Measurements from ENCODE around the gene AMN1. TPM values are rescaled to one million over a fixed set of nuclear protein-coding genes. Genes with fewer than 3 reads are reported as not detected.
A peak's percentile ranks its signal among the peaks of the same experiment; 100 is the strongest.

AMN1 gene
- total and polyA plus RNA-seq, 5 donors from 2014 or later = 11.2 to 15.3 (median 14.1) TPM

- peak; percentile 100 for ATAC-seq (ENCODE audit: low read depth in 2 of 2)
These were observed 69.5 kb downstream of the AMN1 start, which contains the start of gene ETFBKMT for GRCh38 chr12:31659087-31659942. ETFBKMT (plus strand) TSS chr12:31659688; CDS start chr12:31661954, 2,266 bp downstream.

DNA sequence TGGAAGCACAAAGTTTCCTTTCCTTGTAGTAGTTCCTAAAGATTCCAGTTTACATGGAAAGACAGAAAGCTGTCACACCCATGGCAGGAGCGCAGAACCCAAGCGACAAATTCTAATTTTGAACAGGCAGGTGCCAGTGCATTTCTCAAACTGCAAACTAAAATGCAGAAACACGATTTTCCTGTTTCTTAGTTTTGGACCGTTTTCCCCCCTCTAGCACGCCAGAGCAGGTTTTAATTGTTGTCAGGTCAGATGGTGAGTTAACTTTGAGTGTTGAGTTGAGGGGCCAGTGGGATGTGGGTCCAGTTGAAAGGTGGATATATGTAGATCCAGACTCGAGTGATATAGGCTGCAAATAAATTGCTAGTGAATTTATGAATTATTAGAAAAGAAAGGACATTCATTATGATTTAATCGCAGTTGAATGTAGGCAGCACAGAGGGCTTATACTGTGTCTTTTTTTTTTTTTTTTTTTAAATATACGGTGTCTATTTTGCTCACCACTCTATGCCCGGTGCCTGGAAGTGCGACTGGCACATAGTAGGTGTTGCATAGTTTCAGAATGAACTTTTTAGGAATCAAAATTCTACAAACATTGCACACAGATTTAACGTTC, 70.2 kb downstream of the AMN1 start:
- Histone ChIP-seq H3K4me3 (ENCODE audit: low read depth, low read length) (peak overlapping the region; percentile 96), H3K4me1 (ENCODE audit: control insufficient read depth, insufficient read depth, low read length, poor library complexity, severe bottlenecking) (peaks cover 6% of the 10 kb centered on the region), H3K9me3 (ENCODE audit: control insufficient read depth in 2 of 2, low read length in 2 of 2) (no peaks in the 10 kb centered on the region), H3K27me3 (ENCODE audit: control insufficient read depth, insufficient read depth, low read length) (no peaks in the 10 kb centered on the region), H3K27ac (ENCODE audit: insufficient read depth, low read length, poor library complexity, severe bottlenecking) (peak overlapping the region; percentile 95), H3K36me3 (ENCODE audit: control insufficient read depth, insufficient read depth, low read length) (no peaks in the 10 kb centered on the region)
- peak overlapping the region; percentile 93 to 99 (median 96) for H3K4me3 Mint-ChIP-seq
- peak in 1 of 2 donors; percentile 0 for ATAC-seq (ENCODE audit: low read depth in 2 of 2)
- peak overlapping the region; percentile 53 to 97 (median 97) for H3K27ac Mint-ChIP-seq
- no peaks in the 10 kb centered on the region for H3K9me3 Mint-ChIP-seq
- no peak for DNase-seq
- H3K4me1 Mint-ChIP-seq = peaks cover 4 to 27% (median 18%) of the 10 kb centered on the region in 4 donors
- H3K27me3 Mint-ChIP-seq = peaks cover 4% of the 10 kb centered on the region
- H3K36me3 Mint-ChIP-seq = peaks cover under 1% of the 10 kb centered on the region

More at GRCh38 chr12:31659087-31659942, 69.5 kb downstream of the AMN1 start, which contains the start of gene ETFBKMT:
- no peaks in the 10 kb centered on the region for H3K9me3 ChIP-seq (ENCODE audit: control insufficient read depth in 2 of 2, low read length in 2 of 2)
- Mint-ChIP-seq H3K4me1 (peaks cover 9 to 27% (median 23%) of the 10 kb centered on the region in 4 donors), H3K9me3 (no peaks in the 10 kb centered on the region), H3K27me3 (peaks cover 4% of the 10 kb centered on the region), H3K27ac (peak within 1 kb of the TSS; percentile 97 to 98 (median 97)), H3K36me3 (peaks cover 5% of the 10 kb centered on the region), H3K4me3 (peak within 1 kb of the TSS; percentile 93 to 99 (median 96))
- no peaks in the 10 kb centered on the region for H3K36me3 ChIP-seq (ENCODE audit: control insufficient read depth, insufficient read depth, low read length)
- peak; percentile 87 to 98 (median 92) for DNase-seq
- peak within 1 kb of the TSS; percentile 95 for H3K27ac ChIP-seq (ENCODE audit: insufficient read depth, low read length, poor library complexity, severe bottlenecking)
- H3K4me3 ChIP-seq (ENCODE audit: low read depth, low read length) = peak within 1 kb of the TSS; percentile 96
- H3K27me3 ChIP-seq (ENCODE audit: control insufficient read depth, insufficient read depth, low read length) = no peaks in the 10 kb centered on the region
- peaks cover 6% of the 10 kb centered on the region for H3K4me1 ChIP-seq (ENCODE audit: control insufficient read depth, insufficient read depth, low read length, poor library complexity, severe bottlenecking)

- no peak overlapping the region for H3K27ac Mint-ChIP-seq
These were observed 73.0 kb downstream of the AMN1 start for GRCh38 chr12:31655792-31656191.

GRCh38 chr12:31655208-31655607, 73.6 kb downstream of the AMN1 start:
- H3K4me3 ChIP-seq (ENCODE audit: low read depth, low read length) = no peak overlapping the region
- ATAC-seq (ENCODE audit: low read depth in 2 of 2) = no peak
- Mint-ChIP-seq H3K36me3 (no peaks in the 10 kb centered on the region), H3K9me3 (no peaks in the 10 kb centered on the region), H3K27me3 (peaks cover 4% of the 10 kb centered on the region), H3K27ac (no peak overlapping the region), H3K4me1 (peaks cover 12 to 33% (median 21%) of the 10 kb centered on the region in 4 donors), H3K4me3 (peak overlapping the region in 1 of 4 donors; percentile 12)
- H3K36me3 ChIP-seq (ENCODE audit: control insufficient read depth, insufficient read depth, low read length) = no peaks in the 10 kb centered on the region
- no peak overlapping the region for H3K27ac ChIP-seq (ENCODE audit: insufficient read depth, low read length, poor library complexity, severe bottlenecking)
- H3K27me3 ChIP-seq (ENCODE audit: control insufficient read depth, insufficient read depth, low read length) = no peaks in the 10 kb centered on the region
- peaks cover 12% of the 10 kb centered on the region for H3K4me1 ChIP-seq (ENCODE audit: control insufficient read depth, insufficient read depth, low read length, poor library complexity, severe bottlenecking)
- no peak for DNase-seq
- H3K9me3 ChIP-seq (ENCODE audit: control insufficient read depth in 2 of 2, low read length in 2 of 2) = no peaks in the 10 kb centered on the region

More at GRCh38 chr12:31655792-31656191, 73.0 kb downstream of the AMN1 start:
- Histone ChIP-seq H3K9me3 (ENCODE audit: control insufficient read depth in 2 of 2, low read length in 2 of 2) (no peaks in the 10 kb centered on the region), H3K4me3 (ENCODE audit: low read depth, low read length) (no peak overlapping the region), H3K27ac (ENCODE audit: insufficient read depth, low read length, poor library complexity, severe bottlenecking) (no peak overlapping the region), H3K27me3 (ENCODE audit: control insufficient read depth, insufficient read depth, low read length) (no peaks in the 10 kb centered on the region), H3K4me1 (ENCODE audit: control insufficient read depth, insufficient read depth, low read length, poor library complexity, severe bottlenecking) (peaks cover 12% of the 10 kb centered on the region), H3K36me3 (ENCODE audit: control insufficient read depth, insufficient read depth, low read length) (no peaks in the 10 kb centered on the region)
- Mint-ChIP-seq H3K4me3 (peak overlapping the region in 2 of 4 donors; percentile 4 to 74), H3K27me3 (peaks cover 4% of the 10 kb centered on the region), H3K36me3 (no peaks in the 10 kb centered on the region), H3K9me3 (no peaks in the 10 kb centered on the region), H3K4me1 (peaks cover 12 to 39% (median 23%) of the 10 kb centered on the region in 4 donors)
- no peak for DNase-seq
- no peak for ATAC-seq (ENCODE audit: low read depth in 2 of 2)

- Histone ChIP-seq H3K36me3 (ENCODE audit: control insufficient read depth, insufficient read depth, low read length) (no peaks in the 10 kb centered on the region), H3K27me3 (ENCODE audit: control insufficient read depth, insufficient read depth, low read length) (no peaks in the 10 kb centered on the region), H3K27ac (ENCODE audit: insufficient read depth, low read length, poor library complexity, severe bottlenecking) (no peak overlapping the region), H3K4me3 (ENCODE audit: low read depth, low read length) (no peak overlapping the region), H3K9me3 (ENCODE audit: control insufficient read depth in 2 of 2, low read length in 2 of 2) (no peaks in the 10 kb centered on the region), H3K4me1 (ENCODE audit: control insufficient read depth, insufficient read depth, low read length, poor library complexity, severe bottlenecking) (peaks cover 5% of the 10 kb centered on the region)
- no peaks in the 10 kb centered on the region for H3K36me3 Mint-ChIP-seq
- H3K27me3 Mint-ChIP-seq = no peaks in the 10 kb centered on the region
- peak overlapping the region; percentile 86 to 97 (median 90) for H3K27ac Mint-ChIP-seq
- no peaks in the 10 kb centered on the region for H3K9me3 Mint-ChIP-seq
- ATAC-seq (ENCODE audit: low read depth in 2 of 2) (no peak), DNase-seq (no peak)
- H3K4me1 Mint-ChIP-seq = peaks cover 6 to 19% (median 9%) of the 10 kb centered on the region in 4 donors
- H3K4me3 Mint-ChIP-seq = peak overlapping the region in 2 of 4 donors; percentile 14 to 76
These were observed 76.8 kb downstream of the AMN1 start for GRCh38 chr12:31651893-31652521.

GRCh38 chr12:31650918-31651317, 77.9 kb downstream of the AMN1 start:
- peaks cover 2% of the 10 kb centered on the region for H3K27me3 Mint-ChIP-seq
- no peaks in the 10 kb centered on the region for H3K9me3 Mint-ChIP-seq
- peaks cover 6 to 23% (median 9%) of the 10 kb centered on the region in 4 donors for H3K4me1 Mint-ChIP-seq
- no peak overlapping the region for H3K4me3 Mint-ChIP-seq
- H3K4me3 ChIP-seq (ENCODE audit: low read depth, low read length) = no peak overlapping the region
- H3K27ac ChIP-seq (ENCODE audit: insufficient read depth, low read length, poor library complexity, severe bottlenecking) = no peak overlapping the region
- DNase-seq = no peak
- no peaks in the 10 kb centered on the region for H3K36me3 ChIP-seq (ENCODE audit: control insufficient read depth, insufficient read depth, low read length)
- no peak overlapping the region for H3K27ac Mint-ChIP-seq
- H3K27me3 ChIP-seq (ENCODE audit: control insufficient read depth, insufficient read depth, low read length) = peaks cover 2% of the 10 kb centered on the region
- no peak for ATAC-seq (ENCODE audit: low read depth in 2 of 2)
- peaks cover 5% of the 10 kb centered on the region for H3K4me1 ChIP-seq (ENCODE audit: control insufficient read depth, insufficient read depth, low read length, poor library complexity, severe bottlenecking)
- H3K9me3 ChIP-seq (ENCODE audit: control insufficient read depth in 2 of 2, low read length in 2 of 2) = no peaks in the 10 kb centered on the region
- no peaks in the 10 kb centered on the region for H3K36me3 Mint-ChIP-seq

DNA sequence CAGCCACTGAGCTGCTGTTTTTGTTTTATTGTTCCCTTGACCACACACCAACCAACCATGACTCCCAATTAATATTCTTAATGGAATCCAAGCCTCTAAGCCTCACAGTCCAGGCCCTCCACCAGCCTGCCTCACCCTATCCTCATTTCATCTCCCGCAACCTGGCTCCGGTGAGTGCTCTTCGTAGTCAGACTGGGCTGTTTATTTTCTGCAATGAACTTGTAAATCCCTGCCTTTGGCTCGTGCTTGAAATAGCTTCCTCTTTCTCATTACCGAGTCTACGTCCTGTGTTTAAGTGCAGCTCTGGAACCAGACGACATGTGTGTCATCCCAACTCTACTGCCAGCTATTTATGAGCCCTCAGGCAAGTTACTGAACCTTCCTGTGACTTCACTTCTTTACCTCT, 81.7 kb downstream of the AMN1 start:
- H3K27me3 Mint-ChIP-seq = peaks cover 9% of the 10 kb centered on the region
- no peak overlapping the region for H3K4me3 Mint-ChIP-seq
- no peak overlapping the region for H3K4me3 ChIP-seq (ENCODE audit: low read depth, low read length)
- no peak overlapping the region for H3K27ac ChIP-seq (ENCODE audit: insufficient read depth, low read length, poor library complexity, severe bottlenecking)
- peaks cover 2% of the 10 kb centered on the region for H3K27me3 ChIP-seq (ENCODE audit: control insufficient read depth, insufficient read depth, low read length)
- no peaks in the 10 kb centered on the region for H3K36me3 Mint-ChIP-seq
- H3K9me3 Mint-ChIP-seq = no peaks in the 10 kb centered on the region
- peaks cover 0 to 9% (median 0%) of the 10 kb centered on the region in 4 donors for H3K4me1 Mint-ChIP-seq
- no peak for ATAC-seq (ENCODE audit: low read depth in 2 of 2)
- DNase-seq = no peak
- H3K27ac Mint-ChIP-seq = peak overlapping the region in 1 of 3 donors; percentile 15
- H3K4me1 ChIP-seq (ENCODE audit: control insufficient read depth, insufficient read depth, low read length, poor library complexity, severe bottlenecking) = no peaks in the 10 kb centered on the region
- no peaks in the 10 kb centered on the region for H3K36me3 ChIP-seq (ENCODE audit: control insufficient read depth, insufficient read depth, low read length)
- no peaks in the 10 kb centered on the region for H3K9me3 ChIP-seq (ENCODE audit: control insufficient read depth in 2 of 2, low read length in 2 of 2)
